CD4-positive, CD25-positive, alpha-beta regulatory T cell (primary cell): Measurements from ENCODE around the gene IL1RL2. TPM values are rescaled to one million over a fixed set of nuclear protein-coding genes. Genes with fewer than 3 reads are reported as not detected.

Experiments used
- ATAC-seq, 2 donors: fragments of 150-1000 bp; cut with Tn5 transposase; one replicate each; pipeline ENCODE4 v1.10.0; 2021; ENCODE audit warnings: low read depth in 2 of 2, moderate number of reproducible peaks in 2 of 2, moderate library complexity in 1 of 2
- DNase-seq, 3 donors: peaks; one replicate each; pipeline versions ENCODE4 v3.0.0 to v3.0.0-alpha.2; 2012 to 2022; ENCODE audit warnings: mixed read lengths in 1 of 3
- H3K27ac ChIP-seq: one replicate; pipeline ENCODE4 v1.7.0; 2013; ENCODE audit warnings: mild to moderate bottlenecking, low read length; ENCODE audit not compliant: insufficient read depth, poor library complexity, severe bottlenecking
- H3K27me3 ChIP-seq: one replicate; pipeline ENCODE4 v1.7.0; 2013; ENCODE audit warnings: low read length; ENCODE audit not compliant: control insufficient read depth, insufficient read depth
- H3K36me3 ChIP-seq: one replicate; pipeline ENCODE4 v1.7.0; 2013; ENCODE audit warnings: mild to moderate bottlenecking, low read length, moderate library complexity; ENCODE audit not compliant: control insufficient read depth, insufficient read depth
- H3K4me1 ChIP-seq: 2 replicates; pipeline ENCODE4 v1.7.0; 2013; ENCODE audit warnings: mild to moderate bottlenecking, low read length; ENCODE audit not compliant: insufficient read depth, control insufficient read depth, poor library complexity, severe bottlenecking
- H3K4me3 ChIP-seq: one replicate; pipeline ENCODE4 v1.7.0; 2013; ENCODE audit warnings: low read depth, mild to moderate bottlenecking, low read length, moderate library complexity
- H3K9me3 ChIP-seq, 2 experiments: 1 replicate in 1 of 2; 2 replicates in 1 of 2; pipeline ENCODE4 v1.7.0; 2013; ENCODE audit warnings: low read length in 2 of 2, mild to moderate bottlenecking in 1 of 2, moderate library complexity in 1 of 2; ENCODE audit not compliant: control insufficient read depth in 2 of 2
- H3K27ac Mint-ChIP-seq, 3 donors: one replicate each; pipeline ENCODE4 v1.8.0; 2020 to 2022; ENCODE audit warnings: mild to moderate bottlenecking in 3 of 3, mixed read lengths in 3 of 3, moderate library complexity in 2 of 3
- H3K27me3 Mint-ChIP-seq: one replicate; pipeline ENCODE4 v1.8.0; 2022; ENCODE audit warnings: mild to moderate bottlenecking, mixed read lengths
- H3K36me3 Mint-ChIP-seq: one replicate; pipeline ENCODE4 v1.8.0; 2020; ENCODE audit warnings: mixed read lengths
- H3K4me1 Mint-ChIP-seq, 4 donors: one replicate each; pipeline ENCODE4 v1.8.0; 2020 to 2022; ENCODE audit warnings: mixed read lengths in 4 of 4, mild to moderate bottlenecking in 1 of 4
- H3K4me3 Mint-ChIP-seq, 4 donors: one replicate each; pipeline ENCODE4 v1.8.0; 2020 to 2022; ENCODE audit warnings: mild to moderate bottlenecking in 4 of 4, mixed read lengths in 4 of 4, moderate library complexity in 3 of 4
- H3K9me3 Mint-ChIP-seq, 7 donors: one replicate each; pipeline ENCODE4 v1.8.0; 2020 to 2022; ENCODE audit warnings: mixed read lengths in 7 of 7, mild to moderate bottlenecking in 3 of 7, moderate library complexity in 2 of 7
- polyA plus RNA-seq, 4 donors: library from polyadenylated mRNA; unstranded; fragments of 300-500 nt; fragmentation: Illumina TruSeq; gene quantifications; one replicate each; pipeline ENCODE4 v1.2.3, GENCODE V29; 2021
- total RNA-seq: library from RNA; stranded (reverse); gene quantifications from one replicate; pipeline ENCODE4 v1.2.3, GENCODE V29; 2022

IL1RL2 gene
- total RNA-seq (not detected), polyA plus RNA-seq (not detected)

DNA sequence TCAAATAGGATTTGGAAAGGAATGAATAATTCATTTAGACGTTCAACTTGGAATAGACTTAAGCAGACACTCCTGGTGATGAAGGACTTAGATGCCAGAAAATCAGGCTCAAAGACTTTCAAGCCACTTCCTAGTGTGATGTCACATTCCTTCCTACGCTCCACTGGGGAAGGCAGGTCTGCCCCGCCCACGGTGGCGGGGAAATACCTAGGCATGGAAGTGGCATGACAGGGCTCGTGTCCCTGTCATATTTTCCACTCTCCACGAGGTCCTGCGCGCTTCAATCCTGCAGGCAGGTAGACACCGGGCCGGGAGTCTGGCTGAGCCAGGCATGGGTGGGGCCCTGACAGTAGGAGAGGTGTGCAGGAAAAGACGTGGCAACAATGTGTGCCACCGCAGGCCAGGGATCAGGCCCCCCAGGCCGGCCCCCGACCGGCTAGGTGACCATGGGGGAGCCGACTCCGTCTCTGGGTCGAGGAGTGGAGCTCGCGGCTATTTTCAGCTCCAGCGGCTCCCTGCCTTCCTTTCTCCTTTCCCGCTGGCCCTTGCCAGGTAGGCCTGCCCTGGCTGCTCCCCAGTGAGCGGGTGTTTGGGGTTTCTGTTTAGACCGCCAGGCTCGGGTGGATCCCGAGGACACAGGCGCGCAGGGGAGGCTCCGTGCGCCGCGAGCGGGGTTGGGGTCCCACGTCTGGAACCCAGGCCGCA, at the start of gene IL1RL2:
Gene IL1RL2, plus strand, starts transcription at position 233 of the 705 bp plus-strand sequence. CDS start 845 bp downstream, outside the sequence.
- Histone ChIP-seq H3K27me3 (no peaks in the 10 kb centered on the region), H3K27ac (no peak within 1 kb of the TSS), H3K4me1 (peaks cover 14% of the 10 kb centered on the region), H3K9me3 (no peaks in the 10 kb centered on the region), H3K36me3 (no peaks in the 10 kb centered on the region), H3K4me3 (peak within 1 kb of the TSS; percentile 34)
- DNase-seq, result no peak
- ATAC-seq, result no peak
- H3K27me3 Mint-ChIP-seq, result peaks cover 6% of the 10 kb centered on the region
- H3K36me3 Mint-ChIP-seq, result no peaks in the 10 kb centered on the region
- peaks cover 10 to 28% (median 19%) of the 10 kb centered on the region in 4 donors for H3K4me1 Mint-ChIP-seq
- peak within 1 kb of the TSS; percentile 25 to 66 (median 26) for H3K27ac Mint-ChIP-seq
- no peaks in the 10 kb centered on the region for H3K9me3 Mint-ChIP-seq
- peak within 1 kb of the TSS; percentile 63 to 96 (median 84) for H3K4me3 Mint-ChIP-seq

DNA sequence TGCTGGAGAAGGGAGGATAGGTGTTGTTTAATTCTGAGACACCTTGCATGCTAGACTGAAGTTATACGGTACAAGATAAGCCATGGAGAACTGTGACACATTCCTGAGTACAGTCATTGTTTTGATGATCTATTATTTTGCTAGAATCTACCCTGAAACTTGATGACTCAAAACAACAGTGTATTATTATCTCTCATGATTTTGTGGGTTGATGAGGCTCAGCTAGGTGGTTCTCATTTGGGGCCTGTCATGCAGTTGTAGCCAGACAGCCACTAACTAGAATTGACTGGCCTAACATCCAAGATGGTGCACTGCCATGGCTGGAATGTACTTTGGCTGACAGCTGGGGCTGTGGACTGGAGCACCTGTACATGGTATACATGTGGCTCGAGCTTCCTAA, 49.7 kb upstream of the IL1RL2 start:
- Mint-ChIP-seq H3K27me3 (peaks cover 10% of the 10 kb centered on the region), H3K4me1 (peaks cover 14 to 47% (median 27%) of the 10 kb centered on the region in 4 donors), H3K9me3 (peaks cover 0 to 4% (median 0%) of the 10 kb centered on the region in 7 donors), H3K4me3 (no peak overlapping the region), H3K36me3 (no peaks in the 10 kb centered on the region), H3K27ac (peak overlapping the region in 1 of 3 donors; percentile 47)
- Histone ChIP-seq H3K4me3 (no peak overlapping the region), H3K4me1 (peaks cover 5% of the 10 kb centered on the region), H3K27ac (no peak overlapping the region), H3K36me3 (no peaks in the 10 kb centered on the region), H3K27me3 (no peaks in the 10 kb centered on the region), H3K9me3 (no peaks in the 10 kb centered on the region)
- ATAC-seq, result peak; percentile 18 to 26
- peak in 1 of 3 donors; percentile 58 for DNase-seq

DNA sequence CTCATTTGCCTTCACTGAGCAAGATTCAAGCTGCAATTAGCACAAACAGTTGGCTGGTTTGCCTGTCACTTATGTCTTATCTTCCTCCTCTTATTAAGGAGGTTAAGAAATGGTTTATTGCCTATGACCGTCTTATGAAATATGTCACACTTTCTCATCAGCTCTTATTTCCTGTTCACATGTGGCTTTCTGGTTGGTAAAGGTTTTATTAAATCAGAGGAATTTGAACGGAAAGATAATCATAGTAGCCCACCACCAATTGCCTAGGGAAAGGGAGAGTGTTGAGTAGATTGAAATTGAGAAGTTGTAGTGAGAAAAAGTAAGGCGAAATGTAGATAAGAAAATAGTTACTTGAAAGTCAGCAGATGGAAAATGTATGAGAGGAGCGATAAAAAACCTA, 48.5 kb upstream of the IL1RL2 start:
- ATAC-seq, result no peak
- no peaks in the 10 kb centered on the region for H3K36me3 Mint-ChIP-seq

DNA sequence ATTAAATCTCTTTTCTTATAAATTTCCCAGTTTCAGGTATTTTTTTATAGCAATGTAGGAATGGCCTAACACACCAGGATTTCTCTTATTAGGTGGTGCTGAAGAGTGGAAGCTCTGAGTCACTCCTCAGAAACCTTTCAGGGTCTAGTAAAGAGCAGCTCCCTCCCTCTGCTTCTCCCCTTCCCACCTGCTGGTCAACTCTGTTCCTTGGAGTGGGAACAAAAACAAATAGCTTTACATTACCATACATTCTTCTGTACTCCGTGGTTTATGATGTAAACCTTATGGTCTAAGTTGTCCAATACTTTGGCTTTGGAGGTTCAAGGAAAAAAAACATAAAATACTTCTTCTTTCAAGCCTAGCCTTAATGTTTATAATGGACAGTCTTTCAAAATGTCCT, 47.0 kb upstream of the IL1RL2 start:
- no peak for DNase-seq
- H3K4me1 ChIP-seq, result peaks cover 15% of the 10 kb centered on the region
- H3K4me1 Mint-ChIP-seq, result peaks cover 14 to 49% (median 32%) of the 10 kb centered on the region in 4 donors
- no peaks in the 10 kb centered on the region for H3K36me3 ChIP-seq
- no peaks in the 10 kb centered on the region for H3K27me3 ChIP-seq
- H3K9me3 ChIP-seq, result peaks cover 1 to 3% of the 10 kb centered on the region in 2 experiments
- H3K27me3 Mint-ChIP-seq, result peaks cover 15% of the 10 kb centered on the region
- H3K36me3 Mint-ChIP-seq, result no peaks in the 10 kb centered on the region
- no peak overlapping the region for H3K27ac ChIP-seq
- no peak overlapping the region for H3K27ac Mint-ChIP-seq
- H3K9me3 Mint-ChIP-seq, result peaks cover 0 to 10% (median 2%) of the 10 kb centered on the region in 7 donors
- no peak overlapping the region for H3K4me3 ChIP-seq
- no peak for ATAC-seq
- H3K4me3 Mint-ChIP-seq, result peak overlapping the region in 2 of 4 donors; percentile 11 to 12

More for the DNA sequence above, 48.5 kb upstream of the IL1RL2 start:
- Histone ChIP-seq H3K4me1 (peaks cover 15% of the 10 kb centered on the region), H3K4me3 (peak overlapping the region; percentile 28), H3K9me3 (no peaks in the 10 kb centered on the region), H3K36me3 (no peaks in the 10 kb centered on the region), H3K27ac (peak overlapping the region; percentile 41), H3K27me3 (no peaks in the 10 kb centered on the region)
- H3K4me3 Mint-ChIP-seq, result peak overlapping the region in 2 of 4 donors; percentile 1 to 26
- H3K9me3 Mint-ChIP-seq, result peaks cover 0 to 4% (median 2%) of the 10 kb centered on the region in 7 donors
- peaks cover 14 to 44% (median 32%) of the 10 kb centered on the region in 4 donors for H3K4me1 Mint-ChIP-seq
- peak in 1 of 3 donors; percentile 65 for DNase-seq
- H3K27me3 Mint-ChIP-seq, result peaks cover 15% of the 10 kb centered on the region
- H3K27ac Mint-ChIP-seq, result peak overlapping the region in 1 of 3 donors; percentile 63

DNA sequence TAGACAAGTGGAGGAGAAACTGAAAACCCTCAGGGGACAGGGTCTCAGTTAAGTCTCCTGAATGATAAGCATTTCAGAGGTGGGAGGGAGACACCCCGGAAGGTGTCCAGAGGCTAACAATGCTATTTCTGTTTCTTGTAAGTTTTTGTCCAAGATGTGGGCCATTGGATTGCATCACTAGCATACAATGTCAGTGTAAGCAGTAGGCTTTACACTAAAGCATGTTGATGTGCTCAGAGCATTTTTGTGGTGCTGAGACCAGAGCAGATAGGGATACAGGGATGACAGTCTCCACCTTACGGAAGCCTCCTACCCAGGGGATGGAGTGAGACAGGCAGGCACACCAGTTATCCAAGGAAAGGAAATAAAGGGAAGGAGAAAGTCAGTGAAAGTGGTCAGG, 46.4 kb upstream of the IL1RL2 start:
- H3K27ac ChIP-seq, result no peak overlapping the region
- H3K27me3 Mint-ChIP-seq, result peaks cover 15% of the 10 kb centered on the region
- H3K4me1 ChIP-seq, result peaks cover 15% of the 10 kb centered on the region
- peaks cover 6 to 7% of the 10 kb centered on the region in 2 experiments for H3K9me3 ChIP-seq
- peak overlapping the region; percentile 12 to 70 (median 42) for H3K4me3 Mint-ChIP-seq
- H3K36me3 Mint-ChIP-seq, result no peaks in the 10 kb centered on the region
- H3K36me3 ChIP-seq, result no peaks in the 10 kb centered on the region
- H3K27me3 ChIP-seq, result no peaks in the 10 kb centered on the region
- H3K4me3 ChIP-seq, result no peak overlapping the region
- DNase-seq (no peak), ATAC-seq (no peak)
- no peak overlapping the region for H3K27ac Mint-ChIP-seq
- H3K9me3 Mint-ChIP-seq, result peaks cover 0 to 14% (median 2%) of the 10 kb centered on the region in 7 donors
- H3K4me1 Mint-ChIP-seq, result peaks cover 14 to 49% (median 34%) of the 10 kb centered on the region in 4 donors

DNA sequence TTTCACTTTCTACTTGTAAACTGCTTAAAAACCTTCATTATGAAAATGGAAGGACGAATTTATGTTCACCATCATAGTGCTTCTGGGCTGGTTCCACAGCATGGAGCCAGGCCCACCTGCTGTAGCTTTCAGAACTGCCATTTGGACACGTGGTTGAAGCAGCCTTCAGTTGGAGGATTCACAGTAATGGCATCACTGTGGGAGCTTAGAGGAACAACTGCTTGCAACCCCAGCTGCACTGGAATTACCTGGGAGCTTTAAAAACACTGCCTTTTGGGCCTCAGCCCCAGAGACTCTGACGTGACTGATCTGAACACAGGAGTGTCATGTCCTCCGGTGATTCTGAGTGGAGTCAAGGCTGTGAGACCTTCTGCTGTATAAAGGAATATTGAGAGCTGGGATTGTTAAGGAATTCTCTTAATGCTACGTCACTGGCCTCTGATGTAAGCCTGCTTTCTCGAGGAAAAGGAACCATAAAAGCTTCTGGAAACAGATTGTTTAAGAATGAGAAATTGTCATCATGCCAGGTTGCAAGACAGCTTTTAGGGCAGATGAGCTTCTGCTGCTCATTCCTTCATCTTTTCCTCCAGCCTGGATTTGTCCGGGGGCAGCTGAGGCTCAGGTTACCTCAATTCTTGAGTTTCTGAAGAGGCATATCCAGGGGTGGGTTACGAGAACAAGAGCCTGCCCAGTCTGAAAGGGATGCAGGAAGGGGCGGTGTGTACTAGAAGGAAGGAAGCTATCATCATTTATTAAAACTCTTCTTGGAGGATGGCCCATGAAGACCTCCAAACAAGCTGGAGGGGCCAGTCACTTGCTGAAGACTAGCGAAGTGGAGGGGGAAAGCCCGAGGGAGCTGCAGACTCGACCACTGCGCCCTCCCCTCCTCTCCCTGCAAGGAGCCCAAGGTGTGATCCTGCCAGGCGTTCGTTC, 45.5 kb upstream of the IL1RL2 start:
- peaks cover under 1% of the 10 kb centered on the region for H3K36me3 ChIP-seq
- peaks cover 15% of the 10 kb centered on the region for H3K27me3 Mint-ChIP-seq
- H3K4me1 Mint-ChIP-seq, result peaks cover 14 to 49% (median 36%) of the 10 kb centered on the region in 4 donors
- H3K36me3 Mint-ChIP-seq, result no peaks in the 10 kb centered on the region
- no peak overlapping the region for H3K27ac ChIP-seq
- H3K27me3 ChIP-seq, result no peaks in the 10 kb centered on the region
- peaks cover 15% of the 10 kb centered on the region for H3K4me1 ChIP-seq
- H3K4me3 ChIP-seq, result peak overlapping the region; percentile 51
- DNase-seq (no peak), ATAC-seq (no peak)
- peaks cover 0 to 23% (median 2%) of the 10 kb centered on the region in 7 donors for H3K9me3 Mint-ChIP-seq
- H3K27ac Mint-ChIP-seq, result peak overlapping the region; percentile 8 to 48 (median 10)
- H3K4me3 Mint-ChIP-seq, result peak overlapping the region; percentile 70 to 92 (median 80)
- peaks cover 14 to 15% of the 10 kb centered on the region in 2 experiments for H3K9me3 ChIP-seq
